Activated T-helper 17 cell treated with anti-CD3 and anti-CD28 coated beads, Interleukin-2, amount 50 U/mL, for 72 hours (primary cell): Measurements from ENCODE around the gene SCMH1. TPM values are rescaled to one million over a fixed set of nuclear protein-coding genes. Genes with fewer than 3 reads are reported as not detected.

ENCODE experiments used
- ATAC-seq: fragments of 150-1000 bp; cut with Tn5 transposase; replicated peaks from 2 replicates; pipeline ENCODE4 v1.10.0; 2021; ENCODE audit warnings: mild to moderate bottlenecking, moderate library complexity
- H3K27ac Mint-ChIP-seq: one replicate; pipeline ENCODE4 v1.8.0; 2022; ENCODE audit warnings: mixed read lengths
- H3K27me3 Mint-ChIP-seq: one replicate; pipeline ENCODE4 v1.8.0; 2022; ENCODE audit warnings: mixed read lengths
- H3K36me3 Mint-ChIP-seq: one replicate; pipeline ENCODE4 v1.8.0; 2022; ENCODE audit warnings: low read depth, mild to moderate bottlenecking, mixed read lengths
- H3K4me1 Mint-ChIP-seq: one replicate; pipeline ENCODE4 v1.8.0; 2022; ENCODE audit warnings: mixed read lengths
- H3K4me3 Mint-ChIP-seq: one replicate; pipeline ENCODE4 v1.8.0; 2022; ENCODE audit warnings: mild to moderate bottlenecking, mixed read lengths
- H3K9me3 Mint-ChIP-seq: one replicate; pipeline ENCODE4 v1.8.0; 2022; ENCODE audit warnings: mixed read lengths
- total RNA-seq, 2 donors: library from RNA; stranded (reverse); gene quantifications; one replicate each; pipeline ENCODE4 v1.2.3, GENCODE V29; 2022

SCMH1 gene
- total RNA-seq, 2 donors from 2014 or later = 23.2 to 27.5 TPM

- Mint-ChIP-seq H3K27ac (peak overlapping the region; percentile 88), H3K27me3 (no peaks in the 10 kb centered on the region), H3K4me3 (peak overlapping the region; percentile 84), H3K4me1 (peaks cover 30% of the 10 kb centered on the region), H3K9me3 (no peaks in the 10 kb centered on the region), H3K36me3 (peaks cover 53% of the 10 kb centered on the region)
- ATAC-seq = peak; percentile 11
These were observed 261.5 kb downstream of the SCMH1 start for GRCh38 chr1:40980453-40981121.

DNA sequence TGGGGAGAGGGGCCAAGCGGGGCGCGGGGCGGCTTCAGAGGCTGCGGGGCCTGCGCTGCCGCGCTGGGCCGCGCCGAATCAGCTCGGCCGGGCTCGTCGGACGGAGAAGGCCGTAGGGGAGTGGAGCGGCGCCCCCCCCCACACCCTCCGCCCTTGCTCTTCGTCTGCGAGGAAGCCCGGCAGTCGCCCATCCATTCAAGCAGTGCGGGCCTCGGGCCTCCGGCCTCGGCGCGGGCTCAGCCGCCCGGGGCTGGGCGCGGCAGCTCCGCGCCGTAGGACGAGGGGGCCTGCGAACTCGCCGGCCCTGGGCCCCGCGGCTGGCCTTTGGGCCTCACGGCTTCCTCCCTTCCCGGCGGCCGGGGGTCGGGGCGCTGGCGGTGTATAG, 262.0 kb downstream of the SCMH1 start:
- peaks cover 30% of the 10 kb centered on the region for H3K4me1 Mint-ChIP-seq
- peak overlapping the region; percentile 88 for H3K27ac Mint-ChIP-seq

GRCh38 chr1:40979241-40980067, 262.7 kb downstream of the SCMH1 start, which contains the start of gene CTPS1:
TSS of gene CTPS1 (plus strand) at chr1:40979696. CDS start at chr1:40983291, 3,595 bp downstream.
- H3K4me1 Mint-ChIP-seq = peaks cover 28% of the 10 kb centered on the region

More for the DNA sequence above, 262.0 kb downstream of the SCMH1 start:
- Mint-ChIP-seq H3K4me3 (peak overlapping the region; percentile 84), H3K9me3 (no peaks in the 10 kb centered on the region), H3K27me3 (no peaks in the 10 kb centered on the region), H3K36me3 (peaks cover 48% of the 10 kb centered on the region)
- peak; percentile 11 for ATAC-seq

GRCh38 chr1:40978886-40979240, 263.2 kb downstream of the SCMH1 start:
- no peaks in the 10 kb centered on the region for H3K9me3 Mint-ChIP-seq
- H3K4me3 Mint-ChIP-seq = peak overlapping the region; percentile 81
- H3K4me1 Mint-ChIP-seq = peaks cover 23% of the 10 kb centered on the region
- peaks cover 36% of the 10 kb centered on the region for H3K36me3 Mint-ChIP-seq
- no peak for ATAC-seq
- H3K27me3 Mint-ChIP-seq = no peaks in the 10 kb centered on the region
- peak overlapping the region; percentile 87 for H3K27ac Mint-ChIP-seq

More at GRCh38 chr1:40979241-40980067, 262.7 kb downstream of the SCMH1 start, which contains the start of gene CTPS1:
- Mint-ChIP-seq H3K27ac (peak within 1 kb of the TSS; percentile 88), H3K36me3 (peaks cover 41% of the 10 kb centered on the region), H3K9me3 (no peaks in the 10 kb centered on the region), H3K27me3 (no peaks in the 10 kb centered on the region), H3K4me3 (peak within 1 kb of the TSS; percentile 84)
- peak; percentile 88 for ATAC-seq

DNA sequence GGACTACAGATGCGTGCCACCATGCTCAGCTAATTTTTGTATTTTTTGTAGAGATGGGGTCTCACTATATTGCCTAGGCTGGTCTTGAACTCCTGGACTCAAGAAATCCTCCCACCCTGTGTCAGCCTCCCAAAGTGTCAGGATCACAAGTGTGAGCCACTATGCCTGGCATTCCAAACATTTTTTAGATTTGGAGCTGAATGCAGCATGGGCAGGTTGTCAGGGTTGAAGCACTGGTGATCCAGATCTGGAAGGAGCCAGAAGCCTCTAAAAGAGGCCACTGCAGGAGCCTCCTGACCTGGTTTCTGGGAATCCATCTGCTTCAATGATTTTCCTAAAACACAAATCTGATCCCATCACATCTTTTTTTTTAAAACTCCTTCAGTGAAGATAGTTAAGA, 264.4 kb downstream of the SCMH1 start:
- Mint-ChIP-seq H3K27me3 (no peaks in the 10 kb centered on the region), H3K27ac (no peak overlapping the region), H3K4me3 (no peak overlapping the region), H3K9me3 (no peaks in the 10 kb centered on the region), H3K4me1 (peaks cover 15% of the 10 kb centered on the region), H3K36me3 (peaks cover 24% of the 10 kb centered on the region)
- no peak for ATAC-seq

Other genes starting within 250 kb of the SCMH1 start
- gene SLFNL1, start 220.6 kb downstream of the SCMH1 start, total RNA-seq = under 1 TPM; 0.13 to 0.32 TPM
- under 1 TPM; 0.11 to 0.26 TPM for gene FOXO6, start 119.1 kb upstream of the SCMH1 start, total RNA-seq
- gene EDN2, start 242.4 kb upstream of the SCMH1 start, total RNA-seq = not detected